SW480 (cell line): ENCODE measurements around the gene TRIM21.
"Not testable (repeated sequence)": the region's sequence is repeated elsewhere in the genome, so short reads cannot be mapped to it uniquely, and the experiment has no call there.

Experiments used
- DNase-seq: peaks from one replicate; pipeline ENCODE4 v3.0.0-alpha.2; 2016; ENCODE audit warnings: low spot score

Gene TRIM21

DNA sequence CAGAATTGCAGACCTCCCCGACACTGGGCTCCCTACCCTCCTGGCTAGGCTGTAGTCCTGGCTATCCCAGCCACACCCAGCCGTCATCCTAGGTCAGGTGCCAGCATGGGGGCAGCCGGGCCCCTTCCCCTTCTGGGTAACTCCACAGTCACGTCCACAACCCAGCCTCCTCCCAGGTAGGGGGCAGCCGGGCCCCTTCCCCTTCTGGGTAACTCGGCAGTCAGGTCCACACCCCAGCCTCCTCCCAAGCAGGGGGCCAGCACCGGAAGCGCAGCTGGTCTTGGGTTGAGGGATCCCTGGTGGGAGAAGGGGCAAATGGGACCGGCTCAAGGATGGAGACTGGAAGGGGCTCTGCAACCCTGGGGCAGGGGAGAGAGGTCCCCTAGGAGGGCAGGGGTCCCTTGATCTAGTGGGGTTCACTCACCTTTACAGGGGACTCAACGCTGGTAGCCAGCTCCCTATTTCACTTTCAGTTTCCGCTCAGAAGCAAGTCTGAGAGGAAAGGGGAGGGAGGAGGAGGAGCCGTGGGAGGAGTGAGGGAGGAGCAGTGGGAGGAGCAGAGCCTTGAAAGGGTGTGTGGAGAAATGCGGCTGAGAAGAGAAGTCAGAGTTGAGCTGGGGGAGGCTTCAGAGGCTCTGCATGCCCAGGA lies at the start of gene TRIM21:
TRIM21 (minus strand) TSS at position 494 of the 649 bp plus-strand sequence. CDS start 3,293 bp downstream, outside the sequence.
- DNase-seq = peak; percentile 84

DNA sequence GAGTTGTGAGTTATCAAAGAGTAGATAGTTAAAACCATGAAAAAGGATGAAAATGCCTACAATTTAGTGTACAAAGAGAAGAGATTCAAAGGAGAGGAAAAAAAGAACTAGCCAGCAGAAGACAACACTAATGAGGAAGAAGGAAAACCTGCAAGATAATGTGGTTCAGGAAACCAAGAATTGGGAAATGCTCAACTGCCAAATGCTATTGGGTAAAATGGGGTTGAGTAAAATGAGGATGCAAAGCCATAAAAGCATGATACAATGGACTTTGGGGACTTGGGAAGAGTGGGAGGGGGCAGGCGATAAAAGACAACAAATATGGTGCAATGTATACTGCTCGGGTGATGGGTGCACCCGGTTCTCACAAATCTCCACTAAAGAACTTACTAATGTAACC lies 48.0 kb upstream of the TRIM21 start:
- no peak for DNase-seq

DNA sequence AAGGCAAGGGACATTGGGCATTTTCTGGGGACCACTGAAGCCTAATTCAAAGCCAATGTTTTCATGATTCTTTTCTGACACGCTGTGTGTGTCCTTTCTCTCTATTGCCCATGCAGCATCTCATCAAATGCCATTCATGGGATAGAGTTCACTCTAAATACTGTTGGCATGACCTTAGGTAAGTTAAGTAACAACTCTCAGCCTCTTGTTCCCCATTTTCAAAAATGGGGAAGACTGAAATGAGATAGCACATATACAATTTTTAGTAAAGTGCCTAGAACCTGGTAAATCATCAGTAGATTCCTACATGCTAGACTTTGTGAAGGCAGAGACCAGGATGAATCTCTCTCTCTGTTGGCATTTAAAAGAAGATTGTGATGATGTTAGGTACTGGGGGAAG lies 42.9 kb upstream of the TRIM21 start:
- DNase-seq = no peak

DNA sequence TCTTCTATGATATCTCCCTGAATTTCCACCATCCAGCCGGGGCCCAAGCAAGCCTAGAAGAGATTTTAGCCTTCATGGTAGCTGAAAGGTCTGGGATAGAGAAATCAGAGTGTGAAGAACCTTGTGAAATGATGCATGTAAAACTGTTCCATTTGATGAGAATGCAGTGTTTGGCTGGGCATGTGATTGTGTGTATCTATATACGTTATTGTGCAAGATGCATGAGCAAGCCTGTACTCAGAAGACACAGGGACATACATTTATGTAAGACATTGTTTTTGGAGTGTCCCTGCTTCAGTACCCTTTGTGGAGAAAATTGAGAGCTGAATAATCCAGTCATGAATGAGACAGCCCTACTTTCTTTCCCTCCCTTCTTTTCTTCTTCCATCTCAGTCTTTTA lies 40.4 kb upstream of the TRIM21 start:
- DNase-seq = no peak

DNA sequence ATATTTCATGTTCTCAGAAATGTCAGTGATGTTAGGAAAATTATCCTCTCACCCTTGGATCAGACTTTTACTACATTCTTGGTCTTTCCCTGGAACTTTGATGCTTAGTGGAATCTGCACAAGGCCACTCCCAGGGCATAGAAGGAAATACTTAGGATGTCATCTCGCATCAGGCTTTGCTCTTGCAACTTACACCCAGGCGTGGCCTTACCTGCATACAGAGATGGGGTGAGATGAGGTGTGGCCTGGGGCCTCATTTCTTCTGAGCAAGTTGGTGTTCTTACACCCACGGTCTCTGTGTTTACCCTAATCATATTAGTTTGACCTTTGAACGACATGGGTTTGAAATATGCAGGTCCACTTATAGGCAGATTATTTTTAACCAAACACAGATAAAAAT lies 36.5 kb upstream of the TRIM21 start:
- DNase-seq = peak; percentile 5

DNA sequence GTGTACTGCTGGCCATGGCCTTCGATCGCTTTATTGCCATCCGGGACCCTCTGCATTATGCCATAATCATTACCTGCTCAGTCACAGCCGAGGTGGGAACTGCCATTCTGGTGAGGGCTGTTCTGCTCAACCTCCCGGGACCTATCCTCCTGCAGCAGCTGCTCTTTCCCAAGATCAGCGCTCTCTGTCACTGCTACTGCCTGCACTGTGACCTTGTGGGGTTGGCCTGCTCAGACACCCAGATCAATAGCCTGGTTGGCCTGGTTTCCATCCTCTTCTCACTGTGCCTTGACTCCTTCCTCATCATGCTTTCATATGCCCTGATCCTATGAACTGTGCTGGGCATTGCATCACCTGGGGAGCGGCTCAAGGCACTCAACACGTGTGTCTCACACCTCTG lies 24.9 kb upstream of the TRIM21 start:
- DNase-seq = no peak

DNA sequence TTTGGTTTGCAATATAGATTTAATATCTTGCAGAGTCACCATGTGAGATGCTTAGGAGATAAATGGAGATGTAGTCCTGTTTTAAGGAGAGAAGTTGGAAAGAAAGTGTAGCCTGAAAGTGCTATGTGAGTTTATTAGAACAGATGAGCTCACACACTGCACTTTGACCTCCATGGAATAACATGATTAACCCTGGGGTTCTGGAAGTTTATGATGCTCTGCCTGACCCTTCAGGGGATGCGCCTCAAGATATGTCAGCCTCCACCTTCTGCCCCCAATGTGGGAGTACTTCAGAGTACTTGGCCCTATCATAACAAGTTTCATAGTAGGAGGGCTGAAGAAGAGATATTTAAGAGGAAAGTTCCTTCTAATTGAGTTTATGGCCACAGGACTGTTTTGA lies 23.3 kb upstream of the TRIM21 start:
- no peak for DNase-seq

DNA sequence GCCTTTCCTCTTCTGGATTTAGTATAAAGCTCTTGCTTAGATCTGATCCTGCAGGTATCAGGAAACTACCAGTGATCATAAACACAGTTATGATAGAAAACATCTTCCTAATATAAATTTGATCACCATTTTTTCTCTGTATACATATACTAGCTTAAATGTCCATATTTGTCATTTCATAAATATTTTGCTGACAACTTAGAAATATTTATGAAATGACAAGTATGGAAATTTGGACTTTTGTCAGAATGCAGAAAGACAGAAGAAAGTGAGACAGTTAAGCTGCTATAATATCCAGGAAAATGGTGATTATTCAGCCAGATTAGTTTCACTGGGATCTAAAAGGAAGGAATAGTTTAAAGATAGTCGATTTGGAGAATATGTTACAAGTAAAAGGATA lies 22.8 kb upstream of the TRIM21 start:
- DNase-seq = no peak

DNA sequence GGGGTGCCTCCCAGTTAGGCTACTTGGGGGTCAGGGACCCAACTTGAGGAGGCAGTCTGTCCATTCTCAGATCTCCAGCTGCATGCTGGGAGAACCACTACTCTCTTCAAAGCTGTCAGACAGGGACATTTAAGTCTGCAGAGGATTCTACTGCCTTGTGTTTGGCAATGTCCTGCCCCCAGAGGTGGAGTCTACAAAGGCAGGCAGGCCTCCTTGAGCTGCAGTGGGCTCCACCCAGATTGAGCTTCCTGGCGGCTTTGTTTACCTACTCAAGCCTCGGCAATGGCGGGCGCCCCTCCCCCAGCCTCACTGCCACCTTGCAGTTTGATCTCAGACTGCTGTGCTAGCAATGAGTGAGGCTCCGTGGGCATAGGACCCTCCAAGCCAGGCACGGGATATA lies 12.7 kb upstream of the TRIM21 start:
- not testable (repeated sequence) for DNase-seq

DNA sequence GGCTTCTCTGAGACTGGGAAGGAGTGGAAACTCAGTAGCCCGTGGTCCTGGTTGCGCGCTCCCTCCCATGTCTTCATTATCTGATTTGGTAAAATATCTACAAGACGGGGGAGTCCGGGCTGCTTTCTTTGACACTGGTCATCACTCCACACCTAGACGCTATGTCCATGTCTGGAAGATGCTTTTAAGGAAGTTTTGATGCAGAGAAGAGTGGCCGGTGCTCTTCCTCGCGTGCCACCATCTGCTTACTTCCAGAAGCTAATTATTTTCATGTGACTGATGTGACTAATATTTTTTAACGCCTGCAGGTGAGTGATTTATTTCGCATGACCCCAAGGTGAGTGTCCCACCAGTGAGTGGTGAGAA lies 339 bp upstream of the TRIM21 start:
- no peak for DNase-seq

DNA sequence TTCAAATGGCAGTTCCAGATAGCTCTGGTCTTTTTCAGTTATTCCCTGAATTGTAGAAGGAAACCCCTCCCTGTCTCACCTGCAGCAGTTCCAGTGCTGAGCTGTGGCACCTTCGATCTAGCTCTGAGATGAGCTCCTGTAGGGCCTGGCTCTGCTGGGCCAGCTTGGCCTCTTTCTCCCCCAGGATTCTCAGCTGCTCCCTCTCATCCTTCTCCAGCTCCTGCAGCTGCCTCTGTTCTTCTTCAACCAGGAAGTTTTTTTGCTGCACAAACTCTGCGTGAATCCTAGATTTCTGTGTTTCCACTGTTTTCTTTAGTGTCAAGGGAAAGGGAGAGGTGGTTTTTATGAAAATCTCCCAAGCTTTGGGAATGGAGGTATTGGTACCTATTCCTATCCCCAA lies 5.3 kb downstream of the TRIM21 start:
- no peak for DNase-seq

DNA sequence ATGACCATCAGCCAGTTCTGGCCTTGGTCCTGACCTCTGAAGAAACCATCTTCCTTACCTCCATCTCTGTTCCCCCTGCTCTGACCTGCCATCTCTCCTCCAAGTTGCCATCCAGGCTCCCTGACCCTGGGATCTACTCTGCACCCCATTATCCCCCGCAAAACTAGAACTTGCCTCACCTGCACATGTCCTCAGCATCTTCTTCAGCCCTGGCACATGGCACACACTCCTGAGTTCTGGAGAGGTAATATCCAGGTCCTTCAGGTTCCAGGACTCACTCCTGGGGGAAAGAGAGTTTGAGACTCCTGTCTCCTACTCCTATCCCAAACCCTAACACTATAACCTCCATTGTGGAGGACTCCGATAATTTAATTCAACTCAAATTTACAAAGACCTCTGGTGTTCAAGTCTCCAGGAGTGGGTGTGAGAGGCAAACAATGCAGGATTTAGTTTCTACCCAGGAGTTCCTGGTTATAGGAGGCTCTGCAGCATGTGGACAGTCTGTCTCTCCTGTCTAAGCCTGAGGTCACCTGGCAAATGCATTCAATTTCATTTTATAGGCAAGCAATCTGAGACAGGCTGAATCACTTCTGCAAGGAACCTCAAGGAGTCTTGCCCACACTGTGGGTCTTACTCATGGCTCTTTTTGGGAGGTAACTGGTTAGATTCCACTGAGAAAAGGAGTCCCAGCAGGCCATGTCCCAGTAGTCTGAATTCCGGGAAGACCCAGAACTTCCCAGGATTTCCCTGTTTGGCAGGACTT lies 7.3 kb downstream of the TRIM21 start:
- no peak for DNase-seq

DNA sequence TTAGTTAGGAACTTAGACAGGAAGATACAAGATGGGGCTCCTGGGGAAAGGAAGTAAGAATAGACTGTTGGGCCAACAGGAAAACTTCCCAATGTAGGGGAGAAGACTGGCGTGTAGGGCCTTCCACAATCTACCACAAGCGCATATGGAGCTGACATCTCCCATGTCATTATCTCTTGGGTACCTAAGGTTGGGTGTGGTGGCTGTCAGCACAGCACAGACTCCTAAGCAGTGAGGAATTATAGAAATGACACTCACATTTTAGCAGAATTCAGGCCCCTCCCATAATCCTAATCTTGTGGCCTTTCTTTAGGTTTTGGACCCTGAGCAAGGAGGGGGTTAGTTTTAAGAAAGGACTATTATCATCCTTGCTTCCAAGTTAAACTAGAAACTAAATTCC lies 11.6 kb downstream of the TRIM21 start:
- DNase-seq = no peak

DNA sequence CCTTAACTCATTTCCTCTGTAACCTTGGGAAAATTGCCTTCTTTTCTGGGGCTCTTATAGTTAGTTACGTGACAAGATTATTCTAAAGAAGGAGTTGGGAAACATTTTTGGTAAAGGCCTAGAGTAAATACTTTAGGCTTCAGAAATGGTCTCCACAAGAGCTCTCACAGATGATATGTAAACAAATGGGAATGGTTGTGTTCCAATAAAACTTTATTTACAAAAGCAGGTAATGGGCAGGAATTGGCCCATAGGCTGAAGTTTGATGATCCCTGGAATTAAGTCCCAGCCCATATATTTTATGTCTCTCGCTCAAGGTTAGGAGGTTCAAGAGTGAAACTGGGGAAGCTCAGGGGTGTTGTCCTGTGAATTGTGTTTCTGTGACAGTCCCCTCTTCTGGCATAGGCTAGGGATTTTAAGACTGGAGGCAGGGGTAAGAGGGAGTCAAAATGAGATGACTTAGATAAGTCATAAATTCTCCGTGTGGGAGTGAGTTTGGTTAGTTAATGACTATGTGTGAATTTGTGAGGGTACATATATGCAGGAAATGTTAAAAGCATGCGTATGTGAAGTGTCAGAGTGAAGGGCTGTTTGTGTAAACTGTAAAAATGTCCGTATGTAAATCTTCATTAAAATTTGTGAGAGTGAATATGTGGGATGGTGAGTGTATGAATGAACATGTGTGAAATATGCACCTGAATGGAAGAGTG lies 17.9 kb downstream of the TRIM21 start:
- DNase-seq = no peak

DNA sequence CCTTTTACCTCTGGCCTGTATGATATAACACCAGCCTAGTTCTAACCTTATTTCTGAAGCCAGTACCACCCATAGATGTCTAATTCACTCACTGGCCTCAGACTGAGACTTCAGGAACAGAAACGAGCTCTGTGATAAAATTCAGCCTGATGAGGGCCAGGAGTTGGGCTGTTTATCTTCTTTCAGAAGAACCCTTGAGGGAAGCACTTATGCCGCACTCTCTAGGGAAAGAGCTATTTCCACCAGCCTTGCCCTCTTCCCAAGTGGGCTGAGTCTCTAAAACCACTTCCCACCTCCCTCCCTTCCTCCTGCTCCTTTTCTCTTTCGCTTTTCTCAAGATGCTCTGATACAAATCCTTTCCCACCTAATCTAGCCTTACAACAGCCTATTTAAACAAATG lies 23.3 kb downstream of the TRIM21 start:
- DNase-seq = no peak

DNA sequence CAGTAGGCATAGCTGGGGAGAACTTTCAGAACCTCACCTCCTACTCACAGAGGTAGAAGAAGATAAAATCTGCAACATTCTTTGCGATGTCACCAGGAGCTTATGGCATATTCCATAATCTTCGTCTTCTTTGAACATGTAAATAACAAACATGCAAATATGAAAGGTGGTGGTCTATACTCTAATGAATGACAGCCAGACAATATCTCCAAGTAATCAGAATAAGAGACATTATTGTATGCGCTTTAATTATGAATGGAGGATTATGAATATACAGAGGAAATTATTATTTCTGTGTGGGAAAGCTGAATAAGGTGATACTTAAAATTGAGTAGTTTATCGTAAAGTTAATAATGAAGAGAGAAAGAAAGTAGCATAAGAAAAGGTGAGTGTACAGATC lies 25.2 kb downstream of the TRIM21 start, which contains the start of gene OR52B4:
OR52B4 (minus strand) TSS at position 101 of the 400 bp plus-strand sequence; CDS start at position 10, 91 bp downstream.
- no peak for DNase-seq

DNA sequence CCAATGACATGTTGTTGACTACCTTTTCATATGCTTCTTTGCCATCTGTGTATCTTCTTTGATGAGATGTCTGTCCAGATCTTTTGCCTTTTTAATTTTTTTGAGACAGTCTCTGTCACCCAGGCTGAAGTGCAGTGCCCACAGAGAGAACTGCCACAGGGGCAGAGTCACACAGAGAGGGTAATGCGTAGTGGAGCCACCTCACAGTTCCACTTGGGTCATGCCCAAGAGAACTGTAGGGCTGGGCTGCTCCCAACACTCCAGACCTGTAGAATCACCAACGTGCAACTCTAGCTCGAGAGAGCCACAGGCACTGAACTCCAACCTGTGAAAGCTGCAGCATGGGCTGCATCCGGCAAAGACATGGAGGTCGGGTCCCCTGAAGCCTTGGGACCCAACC lies 45.4 kb downstream of the TRIM21 start:
- not testable (repeated sequence) for DNase-seq

DNA sequence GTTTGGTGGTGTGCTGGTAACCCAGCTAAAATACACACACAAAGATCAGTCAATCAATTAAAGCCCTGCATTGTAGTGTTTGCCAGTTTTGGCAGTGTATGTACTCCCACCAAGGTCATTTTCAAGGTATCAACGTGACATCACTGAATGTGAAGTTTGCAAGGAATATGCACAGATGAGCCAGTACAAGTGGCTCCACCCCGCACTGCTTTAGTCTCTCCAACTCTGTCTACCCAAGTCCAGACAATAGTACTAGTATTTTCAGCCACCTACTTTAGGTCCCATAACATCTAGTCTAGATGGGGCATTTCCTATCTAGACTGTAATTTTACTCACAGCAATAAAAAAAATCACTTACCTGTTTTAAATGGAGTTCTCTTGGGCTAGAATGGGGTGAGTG lies 48.1 kb downstream of the TRIM21 start:
- not testable (repeated sequence) for DNase-seq
